ENCODE measurements around the gene ADIPOQ.
"Not testable (repeated sequence)": the region's sequence is repeated elsewhere in the genome, so short reads cannot be mapped to it uniquely, and the experiment has no call there.

The ADIPOQ gene

GRCh38 chr3:186873796-186874195, 31.3 kb downstream of the ADIPOQ start:
- not testable (repeated sequence) for FAIRE-seq

GRCh38 chr3:186874216-186874615, 31.7 kb downstream of the ADIPOQ start:
- not testable (repeated sequence) for FAIRE-seq

GRCh38 chr3:186874841-186875240, 32.3 kb downstream of the ADIPOQ start:
- FAIRE-seq = not testable (repeated sequence)

GRCh38 chr3:186875708-186876107, 33.2 kb downstream of the ADIPOQ start:
- no peak for FAIRE-seq

- FAIRE-seq = no peak
Observed at GRCh38 chr3:186879781-186880180, 37.3 kb downstream of the ADIPOQ start.

GRCh38 chr3:186880406-186880805, 37.9 kb downstream of the ADIPOQ start:
- FAIRE-seq = no peak

- FAIRE-seq = no peak
Observed at GRCh38 chr3:186882150-186882524, 39.6 kb downstream of the ADIPOQ start.

- FAIRE-seq = no peak
Observed at GRCh38 chr3:186882881-186883685, 40.6 kb downstream of the ADIPOQ start.

GRCh38 chr3:186883686-186884058, 41.2 kb downstream of the ADIPOQ start:
- no peak for FAIRE-seq

- not testable (repeated sequence) for FAIRE-seq
Observed at GRCh38 chr3:186884868-186885267, 42.4 kb downstream of the ADIPOQ start.

GRCh38 chr3:186886202-186886981, 43.9 kb downstream of the ADIPOQ start:
- FAIRE-seq = no peak

- not testable (repeated sequence) for FAIRE-seq
Observed at GRCh38 chr3:186887507-186887938, 45.0 kb downstream of the ADIPOQ start.

GRCh38 chr3:186888569-186888968, 46.1 kb downstream of the ADIPOQ start:
- FAIRE-seq = no peak

- not testable (repeated sequence) for FAIRE-seq
Observed at GRCh38 chr3:186889698-186890097, 47.2 kb downstream of the ADIPOQ start.

GRCh38 chr3:186890911-186891310, 48.4 kb downstream of the ADIPOQ start:
- FAIRE-seq = no peak

GRCh38 chr3:186893071-186893470, 50.6 kb downstream of the ADIPOQ start:
- not testable (repeated sequence) for FAIRE-seq

- FAIRE-seq = no peak
Observed at GRCh38 chr3:186895406-186895805, 52.9 kb downstream of the ADIPOQ start.

GRCh38 chr3:186896006-186896405, 53.5 kb downstream of the ADIPOQ start:
- no peak for FAIRE-seq

- no peak for FAIRE-seq
Observed at GRCh38 chr3:186896875-186897274, 54.4 kb downstream of the ADIPOQ start.

GRCh38 chr3:186901135-186901734, 58.7 kb downstream of the ADIPOQ start:
- FAIRE-seq = no peak

GRCh38 chr3:186902154-186902553, 59.6 kb downstream of the ADIPOQ start:
- no peak for FAIRE-seq

GRCh38 chr3:186902713-186903112, 60.2 kb downstream of the ADIPOQ start:
- no peak for FAIRE-seq

- not testable (repeated sequence) for FAIRE-seq
Observed at GRCh38 chr3:186903676-186904075, 61.2 kb downstream of the ADIPOQ start.

GRCh38 chr3:186907075-186907474, 64.6 kb downstream of the ADIPOQ start:
- not testable (repeated sequence) for FAIRE-seq
